HEK293 (cell line): ENCODE data around the gene LRRC27.

Source experiments
- CTCF ChIA-PET: fragments of 350-600 bp; formaldehyde crosslinking; extraction: SDS; loops from one replicate; lab custom pipeline; 2021; ENCODE audit warnings: antibody characterized with exemption; lab: Yijun Ruan, JAX
- POLR2A ChIA-PET: fragments of 300-600 bp; formaldehyde crosslinking; extraction: SDS; loops from one replicate; lab custom pipeline; 2020; ENCODE audit warnings: antibody characterized with exemption, inconsistent platforms; lab: Yijun Ruan, JAX
- H3K27ac ChIP-seq: fragments of 200-500 bp; sonication (Bioruptor generic); 2 replicates; pipeline ENCODE4 v1.5.1; 2014; ENCODE audit warnings: low read depth, low read length, control low read depth, inconsistent platforms; ENCODE audit errors: extremely low read depth
- H3K36me3 ChIP-seq, 2 experiments: fragments of 200-500 bp in 1 of 2; sonication (Bioruptor generic) in 1 of 2; 1 replicate in 1 of 2; 2 replicates in 1 of 2; pipeline ENCODE4 v1.5.1; 2014 to 2017; ENCODE audit warnings: inconsistent platforms in 2 of 2, low read length in 2 of 2; ENCODE audit not compliant: control insufficient read depth in 2 of 2, insufficient read depth in 1 of 2
- H3K4me1 ChIP-seq: fragments of 200-500 bp; sonication (Bioruptor generic); 2 replicates; pipeline ENCODE4 v1.5.1; 2014; ENCODE audit warnings: mild to moderate bottlenecking, low read length, inconsistent platforms; ENCODE audit not compliant: control insufficient read depth, insufficient read depth
- H3K4me3 ChIP-seq: 2 replicates; pipeline ENCODE4 v1.5.1; 2011; ENCODE audit warnings: low read depth, mild to moderate bottlenecking, control low read depth, low read length, moderate library complexity
- H3K9me3 ChIP-seq: fragments of 200-500 bp; sonication (Bioruptor generic); 2 replicates; pipeline ENCODE4 v1.5.1; 2014; ENCODE audit warnings: low read depth, low read length, inconsistent platforms; ENCODE audit not compliant: control insufficient read depth, insufficient read depth
- GLI4 ChIP-seq: fragments of 450-650 bp; formaldehyde crosslinking; IDR thresholded peaks from 2 replicates; pipeline ENCODE4 v1.5.1; 2016; ENCODE audit warnings: missing biosample characterization, missing genetic modification characterization
- ZIC2 ChIP-seq: fragments of 450-650 bp; formaldehyde crosslinking; IDR thresholded peaks from 2 replicates; pipeline ENCODE4 v1.5.1; 2016; ENCODE audit warnings: missing biosample characterization, missing genetic modification characterization
- ZNF121 ChIP-seq: fragments of 450-650 bp; formaldehyde crosslinking; IDR thresholded peaks from 2 replicates; pipeline ENCODE4 v1.5.1; 2016; ENCODE audit warnings: missing biosample characterization, missing genetic modification characterization
- ZNF140 ChIP-seq: fragments of 450-650 bp; formaldehyde crosslinking; IDR thresholded peaks from 2 replicates; pipeline ENCODE4 v1.5.1; 2016; ENCODE audit warnings: missing biosample characterization, missing genetic modification characterization
- ZNF423 ChIP-seq: fragments of 450-650 bp; formaldehyde crosslinking; IDR thresholded peaks from 2 replicates; pipeline ENCODE4 v1.5.1; 2016; ENCODE audit warnings: missing biosample characterization, missing genetic modification characterization
- ZNF521 ChIP-seq: fragments of 450-650 bp; formaldehyde crosslinking; IDR thresholded peaks from 2 replicates; pipeline ENCODE4 v1.5.1; 2017; ENCODE audit warnings: missing biosample characterization, mild to moderate bottlenecking, missing genetic modification characterization
- ZNF558 ChIP-seq: fragments of 450-650 bp; formaldehyde crosslinking; IDR thresholded peaks from 2 replicates; pipeline ENCODE4 v1.5.1; 2016; ENCODE audit warnings: missing biosample characterization, missing genetic modification characterization
- ZNF560 ChIP-seq: fragments of 450-650 bp; formaldehyde crosslinking; IDR thresholded peaks from 2 replicates; pipeline ENCODE4 v1.5.1; 2017; ENCODE audit warnings: missing biosample characterization, missing genetic modification characterization, borderline replicate concordance
- ZNF596 ChIP-seq: fragments of 450-650 bp; IDR thresholded peaks from 2 replicates; pipeline ENCODE4 v1.5.0; 2018; ENCODE audit warnings: missing biosample characterization, mild to moderate bottlenecking, missing genetic modification characterization, moderate library complexity
- TF ChIP-seq, protein P1 (sequence below): fragments of 450-650 bp; formaldehyde crosslinking; IDR thresholded peaks from 2 replicates; pipeline ENCODE4 v1.5.1; 2016; ENCODE audit warnings: missing biosample characterization, missing genetic modification characterization, low read depth
- TF ChIP-seq, protein P2 (sequence below): fragments of 450-650 bp; formaldehyde crosslinking; IDR thresholded peaks from 2 replicates; pipeline ENCODE4 v1.5.1; 2016; ENCODE audit warnings: missing biosample characterization, missing genetic modification characterization
- TF ChIP-seq, protein P3 (sequence below): fragments of 450-650 bp; formaldehyde crosslinking; IDR thresholded peaks from 2 replicates; pipeline ENCODE4 v1.5.0; 2017; ENCODE audit warnings: missing biosample characterization, missing genetic modification characterization, borderline replicate concordance
- TF ChIP-seq, protein P4 (sequence below): fragments of 450-650 bp; formaldehyde crosslinking; IDR thresholded peaks from 2 replicates; pipeline ENCODE4 v1.5.1; 2016; ENCODE audit warnings: missing biosample characterization, missing genetic modification characterization
- TF ChIP-seq, protein P5 (sequence below): fragments of 450-650 bp; formaldehyde crosslinking; IDR thresholded peaks from 2 replicates; pipeline ENCODE4 v1.5.1; 2016; ENCODE audit warnings: missing biosample characterization, missing genetic modification characterization
- TF ChIP-seq, protein P6 (sequence below): fragments of 450-650 bp; formaldehyde crosslinking; IDR thresholded peaks from 2 replicates; pipeline ENCODE4 v1.5.1; 2016; ENCODE audit warnings: missing biosample characterization, missing genetic modification characterization
- TF ChIP-seq, protein P7 (sequence below): fragments of 450-650 bp; formaldehyde crosslinking; IDR thresholded peaks from 2 replicates; pipeline ENCODE4 v1.5.1; 2016; ENCODE audit warnings: missing biosample characterization, missing genetic modification characterization

The LRRC27 gene

DNA sequence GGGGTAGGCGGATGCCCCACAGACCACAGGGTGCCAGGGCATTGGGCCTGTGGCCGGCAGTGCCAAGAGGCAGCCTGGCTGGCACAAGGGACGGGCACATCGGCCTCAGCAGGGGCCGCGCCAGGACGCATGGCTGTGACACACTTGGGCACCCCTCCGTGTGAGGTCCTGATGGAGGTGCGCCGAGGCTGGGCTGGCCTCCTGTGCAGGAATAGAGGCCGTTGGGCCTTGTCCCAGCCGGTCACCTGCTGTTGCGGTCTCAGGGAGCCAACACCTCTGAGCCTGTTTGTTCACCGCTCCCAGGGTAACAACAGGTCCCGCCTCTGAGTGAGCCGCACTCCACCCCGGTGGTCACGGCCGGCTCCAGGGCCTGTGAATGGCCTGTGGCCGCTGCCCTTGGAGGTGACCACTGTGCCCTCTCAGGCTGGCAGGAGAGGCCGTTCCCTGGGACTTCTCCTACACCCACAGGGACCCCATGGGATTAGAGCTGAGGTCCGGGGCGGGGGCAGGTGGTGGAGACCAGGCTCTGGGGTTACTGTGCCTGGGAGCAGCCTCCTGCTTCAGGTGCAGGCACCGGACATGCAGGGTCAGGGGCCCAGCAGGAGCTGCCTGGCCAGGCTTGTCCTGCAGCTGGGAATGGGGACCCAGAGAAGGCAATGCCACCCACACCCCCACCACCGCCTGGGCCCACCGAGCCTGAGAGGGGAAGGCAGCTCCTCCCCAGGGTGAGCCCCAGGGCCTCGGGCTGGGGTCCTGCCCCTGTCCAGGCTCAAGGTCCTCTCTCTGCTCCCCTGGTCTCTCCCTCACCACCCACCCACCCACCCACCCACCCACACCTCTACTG, 77.1 kb downstream of the LRRC27 start:
- POLR2A ChIA-PET = no interaction called here
- no peak overlapping the region for H3K4me3 ChIP-seq
- CTCF ChIA-PET = interaction anchor here (0.8 kb wide), 1 partner anchor 38 kb away, joined by 3 read pairs; no protein-coding TSS in a partner anchor

DNA sequence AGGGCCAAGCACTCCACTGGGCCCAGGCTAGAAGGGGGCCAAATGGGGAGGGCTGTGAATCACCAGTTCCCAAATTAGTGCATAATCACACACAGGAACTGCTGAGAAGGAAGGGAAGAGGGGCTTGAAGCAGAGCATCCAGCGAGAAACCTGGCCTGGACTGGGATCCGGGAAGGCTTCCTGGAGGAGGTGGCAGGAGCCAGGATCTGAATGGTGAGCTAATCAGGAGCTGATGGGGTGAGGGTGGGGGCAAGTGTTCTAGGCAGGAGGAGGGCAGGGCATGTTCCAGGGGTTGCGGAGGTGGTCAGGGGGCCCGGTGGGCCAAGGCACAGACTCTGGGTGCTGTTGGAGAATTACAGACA, 77.7 kb downstream of the LRRC27 start:
- TF ChIP-seq, protein P1, sequence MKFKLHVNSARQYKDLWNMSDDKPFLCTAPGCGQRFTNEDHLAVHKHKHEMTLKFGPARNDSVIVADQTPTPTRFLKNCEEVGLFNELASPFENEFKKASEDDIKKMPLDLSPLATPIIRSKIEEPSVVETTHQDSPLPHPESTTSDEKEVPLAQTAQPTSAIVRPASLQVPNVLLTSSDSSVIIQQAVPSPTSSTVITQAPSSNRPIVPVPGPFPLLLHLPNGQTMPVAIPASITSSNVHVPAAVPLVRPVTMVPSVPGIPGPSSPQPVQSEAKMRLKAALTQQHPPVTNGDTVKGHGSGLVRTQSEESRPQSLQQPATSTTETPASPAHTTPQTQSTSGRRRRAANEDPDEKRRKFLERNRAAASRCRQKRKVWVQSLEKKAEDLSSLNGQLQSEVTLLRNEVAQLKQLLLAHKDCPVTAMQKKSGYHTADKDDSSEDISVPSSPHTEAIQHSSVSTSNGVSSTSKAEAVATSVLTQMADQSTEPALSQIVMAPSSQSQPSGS (tag by site-specific recombination) = no peak
- 0 out of 2 replicates have a peak, but pooled peaks have one; percentile 24 for TF ChIP-seq ZNF121 (tag by site-specific recombination)
- TF ChIP-seq, protein P2, sequence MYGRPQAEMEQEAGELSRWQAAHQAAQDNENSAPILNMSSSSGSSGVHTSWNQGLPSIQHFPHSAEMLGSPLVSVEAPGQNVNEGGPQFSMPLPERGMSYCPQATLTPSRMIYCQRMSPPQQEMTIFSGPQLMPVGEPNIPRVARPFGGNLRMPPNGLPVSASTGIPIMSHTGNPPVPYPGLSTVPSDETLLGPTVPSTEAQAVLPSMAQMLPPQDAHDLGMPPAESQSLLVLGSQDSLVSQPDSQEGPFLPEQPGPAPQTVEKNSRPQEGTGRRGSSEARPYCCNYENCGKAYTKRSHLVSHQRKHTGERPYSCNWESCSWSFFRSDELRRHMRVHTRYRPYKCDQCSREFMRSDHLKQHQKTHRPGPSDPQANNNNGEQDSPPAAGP (tag by site-specific recombination) = 0 out of 2 replicates have a peak, but pooled peaks have one; percentile 17
- TF ChIP-seq, protein P3, sequence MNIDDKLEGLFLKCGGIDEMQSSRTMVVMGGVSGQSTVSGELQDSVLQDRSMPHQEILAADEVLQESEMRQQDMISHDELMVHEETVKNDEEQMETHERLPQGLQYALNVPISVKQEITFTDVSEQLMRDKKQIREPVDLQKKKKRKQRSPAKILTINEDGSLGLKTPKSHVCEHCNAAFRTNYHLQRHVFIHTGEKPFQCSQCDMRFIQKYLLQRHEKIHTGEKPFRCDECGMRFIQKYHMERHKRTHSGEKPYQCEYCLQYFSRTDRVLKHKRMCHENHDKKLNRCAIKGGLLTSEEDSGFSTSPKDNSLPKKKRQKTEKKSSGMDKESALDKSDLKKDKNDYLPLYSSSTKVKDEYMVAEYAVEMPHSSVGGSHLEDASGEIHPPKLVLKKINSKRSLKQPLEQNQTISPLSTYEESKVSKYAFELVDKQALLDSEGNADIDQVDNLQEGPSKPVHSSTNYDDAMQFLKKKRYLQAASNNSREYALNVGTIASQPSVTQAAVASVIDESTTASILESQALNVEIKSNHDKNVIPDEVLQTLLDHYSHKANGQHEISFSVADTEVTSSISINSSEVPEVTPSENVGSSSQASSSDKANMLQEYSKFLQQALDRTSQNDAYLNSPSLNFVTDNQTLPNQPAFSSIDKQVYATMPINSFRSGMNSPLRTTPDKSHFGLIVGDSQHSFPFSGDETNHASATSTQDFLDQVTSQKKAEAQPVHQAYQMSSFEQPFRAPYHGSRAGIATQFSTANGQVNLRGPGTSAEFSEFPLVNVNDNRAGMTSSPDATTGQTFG (tag by site-specific recombination) = no peak
- 0 out of 2 replicates have a peak, but pooled peaks have one; percentile 52 for TF ChIP-seq GLI4 (tag by site-specific recombination)
- TF ChIP-seq, protein P4, sequence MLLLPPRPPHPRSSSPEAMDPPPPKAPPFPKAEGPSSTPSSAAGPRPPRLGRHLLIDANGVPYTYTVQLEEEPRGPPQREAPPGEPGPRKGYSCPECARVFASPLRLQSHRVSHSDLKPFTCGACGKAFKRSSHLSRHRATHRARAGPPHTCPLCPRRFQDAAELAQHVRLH (tag by site-specific recombination) = no peak
- CTCF ChIA-PET = interaction anchor here (0.8 kb wide), 2 partner anchors 37 to 40 kb away, joined by 3 read pairs; no protein-coding TSS in a partner anchor
- Histone ChIP-seq H3K4me1 (peaks cover 3% of the 10 kb centered on the region; the same call in 1 of the 2 replicates), H3K27ac (no peak overlapping the region), H3K9me3 (no peaks in the 10 kb centered on the region), H3K4me3 (no peak overlapping the region), H3K36me3 (peaks cover 0 to 21% of the 10 kb centered on the region in 2 experiments; a peak in 1 of 3 replicates)
- POLR2A ChIA-PET = no interaction called here

More for the DNA sequence above, 77.1 kb downstream of the LRRC27 start:
- TF ChIP-seq ZNF423 (tag by site-specific recombination) (no peak), ZIC2 (tag by site-specific recombination) (peak; percentile 31; the same call in 1 of the 2 replicates), ZNF558 (tag by site-specific recombination) (no peak), ZNF521 (tag by site-specific recombination) (no peak), ZNF560 (tag by site-specific recombination) (no peak), ZNF140 (tag by site-specific recombination) (no peak), ZNF596 (tag by site-specific recombination) (no peak)
- TF ChIP-seq, protein P5, sequence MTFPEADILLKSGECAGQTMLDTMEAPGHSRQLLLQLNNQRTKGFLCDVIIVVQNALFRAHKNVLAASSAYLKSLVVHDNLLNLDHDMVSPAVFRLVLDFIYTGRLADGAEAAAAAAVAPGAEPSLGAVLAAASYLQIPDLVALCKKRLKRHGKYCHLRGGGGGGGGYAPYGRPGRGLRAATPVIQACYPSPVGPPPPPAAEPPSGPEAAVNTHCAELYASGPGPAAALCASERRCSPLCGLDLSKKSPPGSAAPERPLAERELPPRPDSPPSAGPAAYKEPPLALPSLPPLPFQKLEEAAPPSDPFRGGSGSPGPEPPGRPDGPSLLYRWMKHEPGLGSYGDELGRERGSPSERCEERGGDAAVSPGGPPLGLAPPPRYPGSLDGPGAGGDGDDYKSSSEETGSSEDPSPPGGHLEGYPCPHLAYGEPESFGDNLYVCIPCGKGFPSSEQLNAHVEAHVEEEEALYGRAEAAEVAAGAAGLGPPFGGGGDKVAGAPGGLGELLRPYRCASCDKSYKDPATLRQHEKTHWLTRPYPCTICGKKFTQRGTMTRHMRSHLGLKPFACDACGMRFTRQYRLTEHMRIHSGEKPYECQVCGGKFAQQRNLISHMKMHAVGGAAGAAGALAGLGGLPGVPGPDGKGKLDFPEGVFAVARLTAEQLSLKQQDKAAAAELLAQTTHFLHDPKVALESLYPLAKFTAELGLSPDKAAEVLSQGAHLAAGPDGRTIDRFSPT (tag by site-specific recombination) = peak; percentile 50; the same call in 1 of the 2 replicates
- TF ChIP-seq, protein P6, sequence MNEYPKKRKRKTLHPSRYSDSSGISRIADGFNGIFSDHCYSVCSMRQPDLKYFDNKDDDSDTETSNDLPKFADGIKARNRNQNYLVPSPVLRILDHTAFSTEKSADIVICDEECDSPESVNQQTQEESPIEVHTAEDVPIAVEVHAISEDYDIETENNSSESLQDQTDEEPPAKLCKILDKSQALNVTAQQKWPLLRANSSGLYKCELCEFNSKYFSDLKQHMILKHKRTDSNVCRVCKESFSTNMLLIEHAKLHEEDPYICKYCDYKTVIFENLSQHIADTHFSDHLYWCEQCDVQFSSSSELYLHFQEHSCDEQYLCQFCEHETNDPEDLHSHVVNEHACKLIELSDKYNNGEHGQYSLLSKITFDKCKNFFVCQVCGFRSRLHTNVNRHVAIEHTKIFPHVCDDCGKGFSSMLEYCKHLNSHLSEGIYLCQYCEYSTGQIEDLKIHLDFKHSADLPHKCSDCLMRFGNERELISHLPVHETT = no peak
- TF ChIP-seq, protein P7, sequence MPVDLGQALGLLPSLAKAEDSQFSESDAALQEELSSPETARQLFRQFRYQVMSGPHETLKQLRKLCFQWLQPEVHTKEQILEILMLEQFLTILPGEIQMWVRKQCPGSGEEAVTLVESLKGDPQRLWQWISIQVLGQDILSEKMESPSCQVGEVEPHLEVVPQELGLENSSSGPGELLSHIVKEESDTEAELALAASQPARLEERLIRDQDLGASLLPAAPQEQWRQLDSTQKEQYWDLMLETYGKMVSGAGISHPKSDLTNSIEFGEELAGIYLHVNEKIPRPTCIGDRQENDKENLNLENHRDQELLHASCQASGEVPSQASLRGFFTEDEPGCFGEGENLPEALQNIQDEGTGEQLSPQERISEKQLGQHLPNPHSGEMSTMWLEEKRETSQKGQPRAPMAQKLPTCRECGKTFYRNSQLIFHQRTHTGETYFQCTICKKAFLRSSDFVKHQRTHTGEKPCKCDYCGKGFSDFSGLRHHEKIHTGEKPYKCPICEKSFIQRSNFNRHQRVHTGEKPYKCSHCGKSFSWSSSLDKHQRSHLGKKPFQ (tag by site-specific recombination) = no peak
- no peaks in the 10 kb centered on the region for H3K9me3 ChIP-seq
- H3K4me1 ChIP-seq = peaks cover 3% of the 10 kb centered on the region; the same call in 1 of the 2 replicates
- H3K27ac ChIP-seq = no peak overlapping the region
- H3K36me3 ChIP-seq = peaks cover 0 to 21% of the 10 kb centered on the region in 2 experiments; a peak in 1 of 3 replicates
